Measurements from ENCODE around the gene KIF5B. TPM values are rescaled to one million over a fixed set of nuclear protein-coding genes. Genes with fewer than 3 reads are reported as not detected.
"Not testable (repeated sequence)": the region's sequence is repeated elsewhere in the genome, so short reads cannot be mapped to it uniquely, and the experiment has no call there.

KIF5B gene
- total and polyA plus RNA-seq, 4 donors, result 12.2 to 42.0 (median 22.9) TPM

GRCh38 chr10:31990937-31991336, 65.3 kb downstream of the KIF5B start:
- no peaks in the 10 kb centered on the region for H3K36me3 ChIP-seq (ENCODE audit: control insufficient read depth in 4 of 4, insufficient read depth in 3 of 4, low read depth in 1 of 4, low read length in 3 of 4)
- no peak for DNase-seq (ENCODE audit: low spot score)
- H3K27me3 ChIP-seq (ENCODE audit: control insufficient read depth in 4 of 4, insufficient read depth in 4 of 4, low read length in 3 of 4), result no peaks in the 10 kb centered on the region
- no peaks in the 10 kb centered on the region for H3K9me3 ChIP-seq (ENCODE audit: control insufficient read depth in 4 of 4, low read length in 3 of 4)
- H3K4me3 ChIP-seq (ENCODE audit: low read depth in 1 of 3, low read length in 3 of 3), result no peak overlapping the region
- H3K27ac ChIP-seq (ENCODE audit: low read depth in 1 of 2, low read length in 2 of 2), result no peak overlapping the region
- no peaks in the 10 kb centered on the region for H3K4me1 ChIP-seq (ENCODE audit: control insufficient read depth in 4 of 4, insufficient read depth in 4 of 4, low read length in 3 of 4)
- no peak overlapping the region for H3K9ac ChIP-seq (ENCODE audit: low read depth in 1 of 2, low read length in 2 of 2)
- TF ChIP-seq HNF4A (conservative IDR thresholded peaks at IDR 0.05) (no peak), GABPA (IDR thresholded peaks at IDR 0.05 in 1 of 2, conservative IDR thresholded peaks at IDR 0.05 in 1 of 2) (no peak), ZBTB33 (IDR thresholded peaks at IDR 0.05) (no peak), FOXA2 (IDR thresholded peaks at IDR 0.05) (no peak), CTCF (IDR thresholded peaks at IDR 0.05; ENCODE audit: low read depth, low read length, missing input control) (no peak), REST (IDR thresholded peaks at IDR 0.05) (no peak)

GRCh38 chr10:31987786-31988185, 68.4 kb downstream of the KIF5B start:
- H3K9me3 ChIP-seq (ENCODE audit: control insufficient read depth in 4 of 4, low read length in 3 of 4); H3K27me3 ChIP-seq (ENCODE audit: control insufficient read depth in 4 of 4, insufficient read depth in 4 of 4, low read length in 3 of 4); H3K4me1 ChIP-seq (ENCODE audit: control insufficient read depth in 4 of 4, insufficient read depth in 4 of 4, low read length in 3 of 4); H3K36me3 ChIP-seq (ENCODE audit: control insufficient read depth in 4 of 4, insufficient read depth in 3 of 4, low read depth in 1 of 4, low read length in 3 of 4); H3K9ac ChIP-seq (ENCODE audit: low read depth in 1 of 2, low read length in 2 of 2); DNase-seq (ENCODE audit: low spot score); H3K27ac ChIP-seq (ENCODE audit: low read depth in 1 of 2, low read length in 2 of 2); H3K4me3 ChIP-seq (ENCODE audit: low read depth in 1 of 3, low read length in 3 of 3): not testable (repeated sequence)
- WGBS, result 76% methylated on average over 1 of the region's 1 CpG

- Histone ChIP-seq H3K27ac (ENCODE audit: low read depth in 1 of 2, low read length in 2 of 2) (no peak overlapping the region), H3K27me3 (ENCODE audit: control insufficient read depth in 4 of 4, insufficient read depth in 4 of 4, low read length in 3 of 4) (no peaks in the 10 kb centered on the region), H3K4me1 (ENCODE audit: control insufficient read depth in 4 of 4, insufficient read depth in 4 of 4, low read length in 3 of 4) (no peaks in the 10 kb centered on the region), H3K4me3 (ENCODE audit: low read depth in 1 of 3, low read length in 3 of 3) (no peak overlapping the region), H3K9me3 (ENCODE audit: control insufficient read depth in 4 of 4, low read length in 3 of 4) (no peaks in the 10 kb centered on the region), H3K36me3 (ENCODE audit: control insufficient read depth in 4 of 4, insufficient read depth in 3 of 4, low read depth in 1 of 4, low read length in 3 of 4) (no peaks in the 10 kb centered on the region), H3K9ac (ENCODE audit: low read depth in 1 of 2, low read length in 2 of 2) (no peak overlapping the region)
- DNase-seq (ENCODE audit: low spot score), result no peak
- no peak for TF ChIP-seq TAF1 (conservative IDR thresholded peaks at IDR 0.05)
- no peak for TF ChIP-seq HNF4A (conservative IDR thresholded peaks at IDR 0.05)
- no peak for TF ChIP-seq NR2F2 (IDR thresholded peaks at IDR 0.05)
- TF ChIP-seq FOXA2 (IDR thresholded peaks at IDR 0.05), result no peak
- TF ChIP-seq JUND (IDR thresholded peaks at IDR 0.05), result no peak
- TF ChIP-seq ATF3 (IDR thresholded peaks at IDR 0.05), result no peak
- no peak for TF ChIP-seq RAD21 (IDR thresholded peaks at IDR 0.05)
- no peak for TF ChIP-seq EGR1 (IDR thresholded peaks at IDR 0.05; ENCODE audit: low read depth in 2 of 2)
- TF ChIP-seq FOXA1 (IDR thresholded peaks at IDR 0.05), result no peak
- TF ChIP-seq REST (IDR thresholded peaks at IDR 0.05), result no peak
- WGBS, result 87% methylated on average over 2 of the region's 2 CpGs
Observed at GRCh38 chr10:31982111-31982510, 74.1 kb downstream of the KIF5B start.

All from liver (tissue), 9 donors.